Astrocyte (in vitro differentiated cells and primary cell): Measurements from ENCODE around the gene ATXN7L1. TPM values are rescaled to one million over a fixed set of nuclear protein-coding genes. Genes with fewer than 3 reads are reported as not detected.
A peak's percentile ranks its signal among the peaks of the same experiment; 100 is the strongest.

Source experiments
- DNase-seq: peaks from one replicate; pipeline ENCODE4 v3.0.0-alpha.2; 2010; ENCODE audit warnings: low read depth
- FAIRE-seq: peaks from 2 replicates; lab custom pipeline; 2011; peaks lifted over from hg19 to GRCh38; lab: Jason Lieb, UNC
- H2AFZ ChIP-seq: 2 replicates; pipeline ENCODE4 v1.6.0; 2012; ENCODE audit warnings: low read depth, low read length, inconsistent platforms
- H3K27ac ChIP-seq: 2 replicates; pipeline ENCODE4 v1.5.1; 2011; ENCODE audit warnings: low read depth, low read length, inconsistent platforms
- H3K27me3 ChIP-seq: 2 replicates; pipeline ENCODE4 v1.6.0; 2011; ENCODE audit warnings: low read length, inconsistent platforms; ENCODE audit not compliant: insufficient read depth
- H3K36me3 ChIP-seq: 2 replicates; pipeline ENCODE4 v1.5.1; 2011; ENCODE audit warnings: low read length, inconsistent platforms; ENCODE audit not compliant: insufficient read depth
- H3K4me1 ChIP-seq: 2 replicates; pipeline ENCODE4 v1.5.1; 2011; ENCODE audit warnings: low read length, inconsistent platforms; ENCODE audit not compliant: insufficient read depth
- H3K4me2 ChIP-seq: 2 replicates; pipeline ENCODE4 v1.6.0; 2012; ENCODE audit warnings: low read length, inconsistent platforms
- H3K4me3 ChIP-seq: 2 replicates; pipeline ENCODE4 v1.5.1; 2011; ENCODE audit warnings: low read depth, mild to moderate bottlenecking, low read length, inconsistent platforms; ENCODE audit not compliant: insufficient read depth
- H3K79me2 ChIP-seq: 2 replicates; pipeline ENCODE4 v1.6.0; 2012; ENCODE audit warnings: mild to moderate bottlenecking, low read length, inconsistent platforms; ENCODE audit not compliant: insufficient read depth
- H3K9ac ChIP-seq: 2 replicates; pipeline ENCODE4 v1.6.0; 2012; ENCODE audit warnings: mild to moderate bottlenecking, low read length, inconsistent platforms
- H3K9me3 ChIP-seq: 2 replicates; pipeline ENCODE4 v1.5.1; 2012; ENCODE audit warnings: low read depth, mild to moderate bottlenecking, low read length, inconsistent platforms; ENCODE audit not compliant: insufficient read depth
- H4K20me1 ChIP-seq: 2 replicates; pipeline ENCODE4 v1.6.0; 2012; ENCODE audit warnings: low read length, inconsistent platforms; ENCODE audit not compliant: insufficient read depth
- H3K27ac Mint-ChIP-seq: one replicate; pipeline ENCODE4 v1.8.0; 2021; ENCODE audit warnings: mild to moderate bottlenecking, mixed read lengths; ENCODE audit not compliant: unreplicated experiment
- H3K27me3 Mint-ChIP-seq: one replicate; pipeline ENCODE4 v1.8.0; 2021; ENCODE audit warnings: low read depth, mixed read lengths; ENCODE audit not compliant: unreplicated experiment
- H3K36me3 Mint-ChIP-seq: one replicate; pipeline ENCODE4 v1.8.0; 2021; ENCODE audit warnings: low read depth, mixed read lengths; ENCODE audit not compliant: unreplicated experiment
- H3K4me1 Mint-ChIP-seq: one replicate; pipeline ENCODE4 v1.8.0; 2021; ENCODE audit warnings: low read depth, mixed read lengths; ENCODE audit not compliant: unreplicated experiment
- H3K4me3 Mint-ChIP-seq: one replicate; pipeline ENCODE4 v1.8.0; 2021; ENCODE audit warnings: mild to moderate bottlenecking, moderate library complexity, mixed read lengths; ENCODE audit not compliant: unreplicated experiment
- H3K9me3 Mint-ChIP-seq: one replicate; pipeline ENCODE4 v1.8.0; 2021; ENCODE audit warnings: mild to moderate bottlenecking, mixed read lengths; ENCODE audit not compliant: unreplicated experiment
- EZH2 ChIP-seq: IDR thresholded peaks from 2 replicates; pipeline ENCODE4 v1.6.1; 2012; ENCODE audit warnings: mild to moderate bottlenecking, low read length, inconsistent platforms; ENCODE audit not compliant: insufficient read depth
- total RNA-seq: library from RNA; stranded (reverse); gene quantifications from 2 replicates; pipeline ENCODE4 v1.2.1, GENCODE V29; 2021
- TF ChIP-seq, protein P1 (sequence below): IDR thresholded peaks from 2 replicates; pipeline ENCODE4 v1.5.1; 2011; ENCODE audit warnings: low read depth, mild to moderate bottlenecking, inconsistent platforms, low read length, moderate library complexity; ENCODE audit not compliant: insufficient read depth

ATXN7L1 gene
- total RNA-seq, 1 donor from 2014 or later = 7.6 TPM

DNA sequence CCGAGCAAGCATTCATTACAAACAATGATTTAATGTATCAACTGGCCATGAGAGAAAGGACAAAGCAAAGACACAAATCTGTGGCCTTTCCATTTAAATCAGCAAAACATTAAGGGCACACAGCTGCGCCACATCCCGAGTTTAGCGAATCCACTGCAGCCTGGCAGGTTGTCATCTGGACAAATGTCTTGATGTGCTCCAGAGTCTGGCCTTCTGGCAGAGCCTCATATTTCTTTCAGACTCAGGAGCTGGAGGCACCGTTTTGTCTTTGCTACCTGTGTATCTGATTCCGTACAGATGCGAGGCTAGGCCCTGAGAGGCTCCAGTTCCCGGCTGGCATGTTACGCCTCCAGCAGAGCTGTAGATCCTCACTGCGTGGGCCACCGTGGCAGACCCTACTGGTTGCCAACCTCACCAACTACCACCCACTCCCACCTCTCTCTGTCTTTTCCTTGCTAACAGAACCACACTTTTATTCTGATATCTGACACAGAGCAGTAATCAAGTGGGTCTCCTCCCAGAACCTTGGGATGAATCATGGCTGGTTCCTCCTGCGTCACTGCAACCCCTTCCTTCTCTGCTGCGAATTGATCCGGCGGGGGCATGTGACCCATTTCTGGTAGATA is 254.2 kb downstream of the ATXN7L1 start:
- Histone ChIP-seq H3K4me3 (no peak overlapping the region), H4K20me1 (no peaks in the 10 kb centered on the region), H3K27me3 (no peaks in the 10 kb centered on the region), H3K79me2 (no peaks in the 10 kb centered on the region), H2AFZ (no peak overlapping the region), H3K36me3 (no peaks in the 10 kb centered on the region), H3K4me1 (no peaks in the 10 kb centered on the region), H3K9ac (no peak overlapping the region), H3K27ac (no peak overlapping the region), H3K4me2 (no peak overlapping the region), H3K9me3 (no peaks in the 10 kb centered on the region)
- Mint-ChIP-seq H3K9me3 (peaks cover 2% of the 10 kb centered on the region), H3K36me3 (peaks cover 11% of the 10 kb centered on the region), H3K27ac (no peak overlapping the region), H3K27me3 (no peaks in the 10 kb centered on the region), H3K4me3 (no peak overlapping the region), H3K4me1 (no peaks in the 10 kb centered on the region)
- TF ChIP-seq, protein P1, sequence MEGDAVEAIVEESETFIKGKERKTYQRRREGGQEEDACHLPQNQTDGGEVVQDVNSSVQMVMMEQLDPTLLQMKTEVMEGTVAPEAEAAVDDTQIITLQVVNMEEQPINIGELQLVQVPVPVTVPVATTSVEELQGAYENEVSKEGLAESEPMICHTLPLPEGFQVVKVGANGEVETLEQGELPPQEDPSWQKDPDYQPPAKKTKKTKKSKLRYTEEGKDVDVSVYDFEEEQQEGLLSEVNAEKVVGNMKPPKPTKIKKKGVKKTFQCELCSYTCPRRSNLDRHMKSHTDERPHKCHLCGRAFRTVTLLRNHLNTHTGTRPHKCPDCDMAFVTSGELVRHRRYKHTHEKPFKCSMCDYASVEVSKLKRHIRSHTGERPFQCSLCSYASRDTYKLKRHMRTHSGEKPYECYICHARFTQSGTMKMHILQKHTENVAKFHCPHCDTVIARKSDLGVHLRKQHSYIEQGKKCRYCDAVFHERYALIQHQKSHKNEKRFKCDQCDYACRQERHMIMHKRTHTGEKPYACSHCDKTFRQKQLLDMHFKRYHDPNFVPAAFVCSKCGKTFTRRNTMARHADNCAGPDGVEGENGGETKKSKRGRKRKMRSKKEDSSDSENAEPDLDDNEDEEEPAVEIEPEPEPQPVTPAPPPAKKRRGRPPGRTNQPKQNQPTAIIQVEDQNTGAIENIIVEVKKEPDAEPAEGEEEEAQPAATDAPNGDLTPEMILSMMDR = no peak
- TF ChIP-seq EZH2 = no peak
- DNase-seq (no peak), FAIRE-seq (no peak)

DNA sequence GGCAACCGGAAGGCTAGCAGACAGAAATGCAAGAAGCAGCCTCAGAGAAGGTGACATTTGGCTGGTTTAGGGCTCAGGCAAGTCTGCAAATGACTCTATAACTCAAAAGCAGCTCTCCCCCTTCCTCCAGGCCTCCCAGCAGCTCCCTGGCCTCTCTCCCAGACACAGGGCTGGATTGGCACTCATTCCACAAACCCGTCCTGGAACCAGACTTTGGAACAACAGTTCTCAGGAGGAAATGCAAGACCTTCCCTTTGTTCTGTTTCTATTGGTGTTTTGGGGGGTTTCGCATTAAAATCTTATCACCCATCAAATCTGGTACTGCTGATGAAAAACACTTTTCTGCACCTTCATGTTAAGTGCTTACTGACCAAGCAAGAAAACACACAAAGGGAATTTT is 254.8 kb downstream of the ATXN7L1 start:
- Histone ChIP-seq H3K27ac (no peak overlapping the region), H3K4me1 (no peaks in the 10 kb centered on the region), H3K79me2 (no peaks in the 10 kb centered on the region), H3K4me3 (no peak overlapping the region), H3K27me3 (no peaks in the 10 kb centered on the region), H2AFZ (no peak overlapping the region), H3K36me3 (no peaks in the 10 kb centered on the region), H3K9ac (no peak overlapping the region), H3K4me2 (no peak overlapping the region), H3K9me3 (no peaks in the 10 kb centered on the region), H4K20me1 (no peaks in the 10 kb centered on the region)
- FAIRE-seq (no peak), DNase-seq (peak; percentile 43)
- Mint-ChIP-seq H3K27me3 (no peaks in the 10 kb centered on the region), H3K36me3 (peaks cover 9% of the 10 kb centered on the region), H3K4me3 (no peak overlapping the region), H3K4me1 (no peaks in the 10 kb centered on the region), H3K27ac (no peak overlapping the region), H3K9me3 (peaks cover 2% of the 10 kb centered on the region)
- TF ChIP-seq EZH2 = no peak

DNA sequence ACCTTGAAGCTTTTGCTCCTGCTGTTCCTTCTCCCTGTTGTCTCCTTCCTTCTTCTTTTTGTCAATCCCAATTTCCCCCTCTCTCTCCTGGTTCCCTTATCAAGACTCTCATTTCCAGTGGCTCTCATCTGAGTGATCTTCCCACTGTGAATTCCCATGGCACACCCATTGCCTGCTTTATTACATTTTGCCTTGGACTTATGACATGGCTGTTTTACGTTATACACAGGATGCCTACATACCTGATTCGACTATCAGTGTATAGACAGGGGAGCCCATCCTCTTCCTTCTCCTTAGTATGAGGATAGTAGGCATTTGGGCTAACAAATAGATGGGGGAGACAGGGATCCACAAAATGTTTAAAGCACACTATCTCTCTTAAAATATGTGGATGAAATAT is 255.2 kb downstream of the ATXN7L1 start:
- H3K36me3 Mint-ChIP-seq = peaks cover 7% of the 10 kb centered on the region
- TF ChIP-seq, protein P1 = no peak
- no peak for TF ChIP-seq EZH2
- DNase-seq (no peak), FAIRE-seq (no peak)
- Histone ChIP-seq H3K4me1 (no peaks in the 10 kb centered on the region), H3K27me3 (no peaks in the 10 kb centered on the region), H3K79me2 (no peaks in the 10 kb centered on the region), H3K27ac (no peak overlapping the region), H3K9me3 (no peaks in the 10 kb centered on the region), H3K4me3 (no peak overlapping the region), H4K20me1 (no peaks in the 10 kb centered on the region), H2AFZ (no peak overlapping the region), H3K9ac (no peak overlapping the region), H3K36me3 (no peaks in the 10 kb centered on the region), H3K4me2 (no peak overlapping the region)
- no peak overlapping the region for H3K4me3 Mint-ChIP-seq
- no peak overlapping the region for H3K27ac Mint-ChIP-seq
- H3K4me1 Mint-ChIP-seq = no peaks in the 10 kb centered on the region
- H3K27me3 Mint-ChIP-seq = no peaks in the 10 kb centered on the region
- peaks cover 2% of the 10 kb centered on the region for H3K9me3 Mint-ChIP-seq
